Smooth muscle cell (in vitro differentiated cells): ENCODE data around the gene ODAD3. TPM values are rescaled to one million over a fixed set of nuclear protein-coding genes. Genes with fewer than 3 reads are reported as not detected.

Experiments used
- DNase-seq: peaks from one replicate; lab custom pipeline; 2025; ENCODE audit not compliant: unreplicated experiment; lab: John Stamatoyannopoulos, UW
- H2AFZ ChIP-seq: fragments of 200-600 bp; sonication (generic); 2 replicates; pipeline ENCODE4 v1.6.0; 2016; ENCODE audit warnings: antibody characterized with exemption, low read depth, mild to moderate bottlenecking
- H3F3A ChIP-seq: fragments of 200-600 bp; sonication (generic); 2 replicates; pipeline ENCODE4 v1.6.0; 2017; ENCODE audit warnings: antibody characterized with exemption, low read depth
- H3K27ac ChIP-seq: fragments of 200-600 bp; sonication (generic); 2 replicates; pipeline ENCODE4 v1.5.1; 2016; ENCODE audit warnings: low read depth, mild to moderate bottlenecking
- H3K27me3 ChIP-seq: fragments of 200-600 bp; sonication (generic); 2 replicates; pipeline ENCODE4 v1.6.1; 2016; ENCODE audit warnings: low read depth, mild to moderate bottlenecking
- H3K36me3 ChIP-seq: fragments of 200-600 bp; sonication (generic); 2 replicates; pipeline ENCODE4 v1.5.1; 2016; ENCODE audit warnings: low read depth
- H3K4me1 ChIP-seq: fragments of 200-600 bp; sonication (generic); 2 replicates; pipeline ENCODE4 v1.5.1; 2016; ENCODE audit warnings: low read depth
- H3K4me2 ChIP-seq: fragments of 200-600 bp; sonication (generic); 2 replicates; pipeline ENCODE4 v1.6.0; 2016; ENCODE audit warnings: mild to moderate bottlenecking
- H3K4me3 ChIP-seq: fragments of 200-600 bp; sonication (generic); 2 replicates; pipeline ENCODE4 v1.5.1; 2016; ENCODE audit warnings: mild to moderate bottlenecking
- H3K79me2 ChIP-seq: fragments of 200-600 bp; sonication (generic); 2 replicates; pipeline ENCODE4 v1.6.0; 2016; ENCODE audit warnings: low read depth, mild to moderate bottlenecking
- H3K9ac ChIP-seq: fragments of 200-600 bp; sonication (generic); 2 replicates; pipeline ENCODE4 v1.6.0; 2016; ENCODE audit warnings: low read depth
- H3K9me3 ChIP-seq: fragments of 200-600 bp; sonication (generic); replicated peaks from 2 replicates; pipeline ENCODE4 v1.5.1; 2016; ENCODE audit warnings: low read depth
- H4K20me1 ChIP-seq: fragments of 200-600 bp; sonication (generic); 2 replicates; pipeline ENCODE4 v1.6.0; 2016; ENCODE audit warnings: low read depth
- CTCF ChIP-seq: fragments of 200-600 bp; sonication (generic); IDR thresholded peaks from 2 replicates; pipeline ENCODE4 v1.5.1; 2017; ENCODE audit warnings: borderline replicate concordance, mild to moderate bottlenecking, antibody characterized with exemption; ENCODE audit not compliant: insufficient read depth, poor library complexity, severe bottlenecking
- WGBS: methylation state at CpG from one replicate; pipeline ENCODE4 v1.1.7; 2016; ENCODE audit warnings: low lambda C conversion rate; 5-methylcytosine and 5-hydroxymethylcytosine counted together
- polyA plus RNA-seq: library from polyadenylated mRNA; unstranded; fragments of >200 nt; fragmentation: Nextera tagmentation; extraction: Ambion mirVana; gene quantifications from 2 replicates; pipeline ENCODE4 v1.2.1, GENCODE V29; 2016
- total RNA-seq: library from RNA; depleted of rRNA; stranded (reverse); fragments of >200 nt; gene quantifications from 2 replicates; pipeline ENCODE4 v1.2.3, GENCODE V29; 2014

The ODAD3 gene
- total and polyA plus RNA-seq, 2 experiments from 2014 or later, result 5.1 TPM; not detected in 1

GRCh38 chr19:11481534-11482383 is 46.8 kb upstream of the ODAD3 start:
- H3K27ac ChIP-seq, result no peak overlapping the region
- H3K9me3 ChIP-seq, result no peaks in the 10 kb centered on the region
- peak overlapping the region; percentile 33 for H3K4me3 ChIP-seq
- TF ChIP-seq CTCF, result no peak
- DNase-seq, result peak; percentile 41
- H3K4me2 ChIP-seq, result peak overlapping the region; percentile 84
- no peak overlapping the region for H3K9ac ChIP-seq
- no peak overlapping the region for H2AFZ ChIP-seq
- peaks cover 52% of the 10 kb centered on the region for H3K27me3 ChIP-seq
- 15% methylated on average over 45 of the region's 50 CpGs for WGBS
- H4K20me1 ChIP-seq, result no peaks in the 10 kb centered on the region
- H3K79me2 ChIP-seq, result no peaks in the 10 kb centered on the region
- H3F3A ChIP-seq, result no peaks in the 10 kb centered on the region
- no peaks in the 10 kb centered on the region for H3K4me1 ChIP-seq
- H3K36me3 ChIP-seq, result no peaks in the 10 kb centered on the region

- WGBS, result 30% methylated on average over 39 of the region's 77 CpGs
- H3K4me3 ChIP-seq, result peak within 1 kb of the TSS; percentile 24
- no peak for TF ChIP-seq CTCF
Observed at GRCh38 chr19:11480715-11481533, 46.0 kb upstream of the ODAD3 start, which contains the start of gene ELAVL3. TSS of gene ELAVL3 (minus strand) at chr19:11481046. CDS start at chr19:11480608, 438 bp downstream.

GRCh38 chr19:11479898-11480714 is 45.2 kb upstream of the ODAD3 start:
- H3K9me3 ChIP-seq, result no peaks in the 10 kb centered on the region
- H3K9ac ChIP-seq, result no peak overlapping the region
- H3K27me3 ChIP-seq, result peaks cover 52% of the 10 kb centered on the region
- no peaks in the 10 kb centered on the region for H3K79me2 ChIP-seq
- no peaks in the 10 kb centered on the region for H4K20me1 ChIP-seq
- no peaks in the 10 kb centered on the region for H3K4me1 ChIP-seq
- no peak overlapping the region for H3K27ac ChIP-seq
- no peak overlapping the region for H2AFZ ChIP-seq
- no peaks in the 10 kb centered on the region for H3K36me3 ChIP-seq
- 16% methylated on average over 36 of the region's 86 CpGs for WGBS
- TF ChIP-seq CTCF, result no peak
- no peak for DNase-seq
- H3K4me3 ChIP-seq, result peak overlapping the region; percentile 24
- H3F3A ChIP-seq, result no peaks in the 10 kb centered on the region
- peak overlapping the region; percentile 48 for H3K4me2 ChIP-seq

More at GRCh38 chr19:11480715-11481533, 46.0 kb upstream of the ODAD3 start, which contains the start of gene ELAVL3:
- Histone ChIP-seq H4K20me1 (no peaks in the 10 kb centered on the region), H3K4me1 (no peaks in the 10 kb centered on the region), H3K27ac (no peak within 1 kb of the TSS), H3K4me2 (peak within 1 kb of the TSS; percentile 84), H3K9me3 (no peaks in the 10 kb centered on the region), H3K9ac (no peak within 1 kb of the TSS), H3K36me3 (no peaks in the 10 kb centered on the region), H3F3A (no peaks in the 10 kb centered on the region), H3K27me3 (peaks cover 52% of the 10 kb centered on the region), H3K79me2 (no peaks in the 10 kb centered on the region), H2AFZ (no peak within 1 kb of the TSS)
- no peak for DNase-seq
